ENCODE measurements around the gene PLA2G4E. TPM values are rescaled to one million over a fixed set of nuclear protein-coding genes. Genes with fewer than 3 reads are reported as not detected.
A peak's percentile ranks its signal among the peaks of the same experiment; 100 is the strongest.

Gene PLA2G4E, protein sequence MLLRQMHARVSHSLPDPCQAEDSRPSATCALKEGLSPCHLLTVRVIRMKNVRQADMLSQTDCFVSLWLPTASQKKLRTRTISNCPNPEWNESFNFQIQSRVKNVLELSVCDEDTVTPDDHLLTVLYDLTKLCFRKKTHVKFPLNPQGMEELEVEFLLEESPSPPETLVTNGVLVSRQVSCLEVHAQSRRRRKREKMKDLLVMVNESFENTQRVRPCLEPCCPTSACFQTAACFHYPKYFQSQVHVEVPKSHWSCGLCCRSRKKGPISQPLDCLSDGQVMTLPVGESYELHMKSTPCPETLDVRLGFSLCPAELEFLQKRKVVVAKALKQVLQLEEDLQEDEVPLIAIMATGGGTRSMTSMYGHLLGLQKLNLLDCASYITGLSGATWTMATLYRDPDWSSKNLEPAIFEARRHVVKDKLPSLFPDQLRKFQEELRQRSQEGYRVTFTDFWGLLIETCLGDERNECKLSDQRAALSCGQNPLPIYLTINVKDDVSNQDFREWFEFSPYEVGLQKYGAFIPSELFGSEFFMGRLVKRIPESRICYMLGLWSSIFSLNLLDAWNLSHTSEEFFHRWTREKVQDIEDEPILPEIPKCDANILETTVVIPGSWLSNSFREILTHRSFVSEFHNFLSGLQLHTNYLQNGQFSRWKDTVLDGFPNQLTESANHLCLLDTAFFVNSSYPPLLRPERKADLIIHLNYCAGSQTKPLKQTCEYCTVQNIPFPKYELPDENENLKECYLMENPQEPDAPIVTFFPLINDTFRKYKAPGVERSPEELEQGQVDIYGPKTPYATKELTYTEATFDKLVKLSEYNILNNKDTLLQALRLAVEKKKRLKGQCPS
- total RNA-seq (under 1 TPM in 3 of 4 donors, not detected in 1; 0.08 to 0.34 (median 0.24) TPM), polyA plus RNA-seq (under 1 TPM in 2 of 3 donors, not detected in 1; 0.01 to 0.07 TPM)
- long read RNA-seq, donor 1: 0 reads
- long read RNA-seq, donor 2: 0 reads

DNA sequence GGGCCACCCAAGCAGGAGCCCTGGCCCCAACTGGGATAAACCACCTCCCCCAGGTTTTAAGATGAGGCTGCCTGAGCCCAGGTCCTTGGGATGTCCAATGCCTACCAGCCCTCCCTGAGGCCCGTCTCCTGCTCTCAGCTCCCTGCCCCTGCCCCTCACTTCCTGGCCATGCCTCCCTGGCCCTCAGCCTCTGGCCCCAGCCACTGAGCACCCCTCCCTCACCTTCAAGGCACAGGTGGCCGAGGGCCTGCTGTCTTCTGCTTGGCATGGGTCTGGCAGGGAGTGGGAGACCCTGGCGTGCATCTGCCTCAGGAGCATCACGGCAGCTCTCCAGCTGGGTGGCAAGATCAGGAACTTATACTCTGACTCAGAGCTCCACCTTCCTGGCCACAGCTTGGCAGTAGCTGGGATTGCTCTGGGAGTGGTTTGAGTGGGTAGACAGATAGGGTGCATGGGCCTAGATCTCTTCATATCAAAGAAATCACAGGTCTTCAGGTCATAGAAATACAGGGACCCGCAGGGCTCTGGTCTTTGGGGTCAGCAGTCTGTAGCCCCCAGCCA, at the start of gene PLA2G4E:
Gene PLA2G4E (minus strand): TSS at position 330 of the 561 bp plus-strand sequence. CDS start 12 bp downstream, at position 318.
- Histone ChIP-seq H3K36me3 (ENCODE audit: insufficient read depth in 1 of 2, low read depth in 1 of 2) (no peaks in the 10 kb centered on the region), H3K27ac (no peak within 1 kb of the TSS), H3K9me3 (no peaks in the 10 kb centered on the region), H3K27me3 (ENCODE audit: insufficient read depth in 3 of 3, low read length in 2 of 3) (no peaks in the 10 kb centered on the region), H3K4me3 (no peak within 1 kb of the TSS), H3K4me1 (peaks cover 30% of the 10 kb centered on the region)
- DNase-seq (no peak), ATAC-seq (no peak)
- TF ChIP-seq, protein P1, sequence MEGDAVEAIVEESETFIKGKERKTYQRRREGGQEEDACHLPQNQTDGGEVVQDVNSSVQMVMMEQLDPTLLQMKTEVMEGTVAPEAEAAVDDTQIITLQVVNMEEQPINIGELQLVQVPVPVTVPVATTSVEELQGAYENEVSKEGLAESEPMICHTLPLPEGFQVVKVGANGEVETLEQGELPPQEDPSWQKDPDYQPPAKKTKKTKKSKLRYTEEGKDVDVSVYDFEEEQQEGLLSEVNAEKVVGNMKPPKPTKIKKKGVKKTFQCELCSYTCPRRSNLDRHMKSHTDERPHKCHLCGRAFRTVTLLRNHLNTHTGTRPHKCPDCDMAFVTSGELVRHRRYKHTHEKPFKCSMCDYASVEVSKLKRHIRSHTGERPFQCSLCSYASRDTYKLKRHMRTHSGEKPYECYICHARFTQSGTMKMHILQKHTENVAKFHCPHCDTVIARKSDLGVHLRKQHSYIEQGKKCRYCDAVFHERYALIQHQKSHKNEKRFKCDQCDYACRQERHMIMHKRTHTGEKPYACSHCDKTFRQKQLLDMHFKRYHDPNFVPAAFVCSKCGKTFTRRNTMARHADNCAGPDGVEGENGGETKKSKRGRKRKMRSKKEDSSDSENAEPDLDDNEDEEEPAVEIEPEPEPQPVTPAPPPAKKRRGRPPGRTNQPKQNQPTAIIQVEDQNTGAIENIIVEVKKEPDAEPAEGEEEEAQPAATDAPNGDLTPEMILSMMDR (IDR thresholded peaks at IDR 0.05): no peak
- 91 to 94% (median 91%) methylated on average over 5 of the region's 5 CpGs for WGBS, 3 donors
- intact Hi-C loops (cut with DNase I): no loop called here

DNA sequence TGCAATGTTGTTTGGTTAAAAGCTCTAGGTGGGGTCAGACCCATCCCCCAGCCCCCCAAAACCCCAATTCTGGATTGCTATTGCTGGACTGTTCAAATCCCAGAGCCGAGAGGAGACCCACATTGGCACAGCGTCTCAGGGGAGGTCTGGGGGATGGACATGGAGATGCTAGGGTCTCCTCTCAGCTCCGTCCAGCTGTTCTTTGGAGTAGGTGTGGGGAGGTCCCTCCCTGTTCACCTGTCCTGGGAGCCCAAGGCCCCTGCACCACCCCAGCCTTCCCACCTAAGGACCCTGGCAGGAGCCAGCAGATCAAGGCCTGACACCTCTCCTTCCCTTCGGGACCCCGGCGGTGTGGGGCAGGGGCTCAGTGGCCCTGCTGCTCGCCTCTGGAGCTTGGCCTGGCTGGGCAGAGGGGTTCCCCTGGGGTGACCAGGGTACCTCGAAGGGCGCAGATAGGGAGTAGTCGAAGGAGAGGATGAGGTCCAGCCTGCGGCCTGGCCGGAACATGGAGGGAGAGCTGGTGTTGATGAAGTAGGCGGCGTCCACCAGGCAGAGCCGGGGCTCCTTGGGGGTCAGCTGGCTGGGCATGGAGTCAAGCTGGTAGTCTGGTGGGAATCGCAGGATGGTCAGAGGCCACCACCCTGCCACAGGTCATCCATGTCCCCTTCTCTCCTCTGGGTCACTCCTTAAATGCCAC, 49.6 kb upstream of the PLA2G4E start:
- no peaks in the 10 kb centered on the region for H3K9me3 ChIP-seq
- intact Hi-C loops (cut with DNase I): no loop called here

DNA sequence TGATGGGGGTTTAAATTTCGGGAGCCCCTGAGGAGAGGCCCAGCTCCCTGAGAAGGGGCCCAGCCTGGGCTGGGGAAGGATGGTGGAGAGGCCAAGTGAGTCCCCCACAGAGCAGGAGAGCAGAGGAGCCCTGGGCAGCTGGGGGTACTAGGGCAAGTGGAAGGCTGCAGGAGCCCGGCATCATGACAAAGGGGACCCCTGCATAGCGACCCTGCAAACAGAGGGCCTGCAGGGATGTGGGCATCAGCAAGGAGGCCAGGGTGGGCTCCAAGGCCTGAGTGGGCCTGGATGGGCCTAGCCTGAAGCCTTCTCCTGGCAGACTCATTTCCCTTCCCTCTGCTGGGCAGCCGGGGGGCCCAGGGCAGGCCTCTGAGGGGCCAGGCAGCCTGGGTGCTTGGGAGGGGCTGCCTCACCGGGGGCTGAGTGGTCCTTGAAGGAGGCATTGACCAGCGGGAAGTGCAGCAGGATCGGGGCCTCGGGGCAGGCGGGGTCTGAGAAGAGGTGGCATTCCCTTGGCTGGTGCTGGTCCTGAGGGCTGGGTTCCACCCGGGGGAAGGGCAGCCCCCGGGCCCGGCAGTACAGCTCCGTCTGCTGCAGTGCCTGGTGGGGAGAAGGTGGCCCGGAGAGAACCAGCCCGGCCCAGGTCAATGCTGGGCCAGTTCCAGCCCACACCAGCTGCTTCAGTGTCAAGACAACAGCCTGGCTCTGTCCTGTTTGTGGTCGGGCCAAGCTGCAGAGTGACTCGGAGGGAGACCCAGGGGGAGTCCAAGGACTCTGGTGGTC, 48.8 kb upstream of the PLA2G4E start:
- no peaks in the 10 kb centered on the region for H3K27me3 ChIP-seq (ENCODE audit: insufficient read depth in 3 of 3, low read length in 2 of 3)
- ATAC-seq (peak in 1 of 4 donors; percentile 57), DNase-seq (no peak)
- H3K36me3 ChIP-seq (ENCODE audit: insufficient read depth in 1 of 2, low read depth in 1 of 2): no peaks in the 10 kb centered on the region
- H3K9me3 ChIP-seq: no peaks in the 10 kb centered on the region
- intact Hi-C loops (cut with DNase I): loop anchor here in 1 of 2 donors (5.0 kb wide), 1 partner anchor 63 kb away; no protein-coding TSS in a partner anchor
- no peak overlapping the region for H3K4me3 ChIP-seq
- H3K4me1 ChIP-seq: no peaks in the 10 kb centered on the region
- no peak overlapping the region for H3K27ac ChIP-seq
- 46 to 54% (median 53%) methylated on average over 15 to 17 of the region's 17 CpGs for WGBS, 3 donors
- TF ChIP-seq, protein P1 (IDR thresholded peaks at IDR 0.05): no peak

More for the DNA sequence above, 49.6 kb upstream of the PLA2G4E start:
- ATAC-seq: no peak
- H3K27me3 ChIP-seq (ENCODE audit: insufficient read depth in 3 of 3, low read length in 2 of 3): no peaks in the 10 kb centered on the region
- no peak for DNase-seq
- H3K4me3 ChIP-seq: no peak overlapping the region
- H3K36me3 ChIP-seq (ENCODE audit: insufficient read depth in 1 of 2, low read depth in 1 of 2): no peaks in the 10 kb centered on the region
- TF ChIP-seq, protein P1 (IDR thresholded peaks at IDR 0.05): no peak
- 89 to 95% (median 91%) methylated on average over 14 to 16 of the region's 16 CpGs for WGBS, 3 donors
- H3K4me1 ChIP-seq: no peaks in the 10 kb centered on the region
- H3K27ac ChIP-seq: no peak overlapping the region

DNA sequence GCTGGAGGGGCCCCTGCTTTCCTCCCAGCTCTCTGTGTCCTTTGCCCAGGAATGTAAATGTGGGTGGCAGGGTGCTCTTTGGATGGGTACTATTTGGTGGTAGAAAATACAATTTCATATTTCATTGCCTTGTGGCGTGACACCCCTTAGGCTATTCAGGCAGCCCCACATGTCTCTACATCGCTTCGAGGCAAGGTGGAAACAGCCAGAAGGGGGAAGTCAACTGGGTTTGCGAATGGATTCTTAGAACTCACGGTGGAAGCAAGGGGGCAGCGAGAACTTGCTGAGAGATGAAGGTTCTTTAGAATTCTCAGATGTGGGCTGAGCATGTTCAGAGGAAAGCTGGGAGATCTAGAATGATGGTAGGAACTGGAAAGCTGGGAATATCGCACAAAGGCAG, 48.2 kb upstream of the PLA2G4E start:
- Histone ChIP-seq H3K9me3 (no peaks in the 10 kb centered on the region), H3K36me3 (ENCODE audit: insufficient read depth in 1 of 2, low read depth in 1 of 2) (no peaks in the 10 kb centered on the region), H3K27ac (no peak overlapping the region), H3K27me3 (ENCODE audit: insufficient read depth in 3 of 3, low read length in 2 of 3) (no peaks in the 10 kb centered on the region), H3K4me1 (no peaks in the 10 kb centered on the region), H3K4me3 (no peak overlapping the region)
- intact Hi-C loops (cut with DNase I): loop anchor here in 1 of 2 donors (5.0 kb wide), 1 partner anchor 63 kb away; no protein-coding TSS in a partner anchor
- TF ChIP-seq, protein P1 (IDR thresholded peaks at IDR 0.05): no peak
- 92 to 94% (median 93%) methylated on average over 7 of the region's 7 CpGs for WGBS, 3 donors
- DNase-seq: no peak
- ATAC-seq: no peak
